ENCODE results near the gene MARCHF9.
"Not testable (repeated sequence)": the region's sequence is repeated elsewhere in the genome, so short reads cannot be mapped to it uniquely, and the experiment has no call there.

The MARCHF9 gene

GRCh38 chr12:57720606-57721595 is 34.0 kb upstream of the MARCHF9 start:
- no peak for DNase-seq (ENCODE audit: low spot score in 2 of 2)
- in situ Hi-C loops (cut with MboI; ENCODE audit: low sequenced_read_pairs) = no loop called here

GRCh38 chr12:57721846-57722608 is 32.9 kb upstream of the MARCHF9 start:
- H3K4me1 ChIP-seq; DNase-seq (ENCODE audit: low spot score in 2 of 2); H3K27me3 ChIP-seq (ENCODE audit: low read depth); in situ Hi-C loops (cut with MboI; ENCODE audit: low sequenced_read_pairs); H3K4me3 ChIP-seq; H3K9me3 ChIP-seq: not testable (repeated sequence)
- peaks cover 13% of the 10 kb centered on the region for H3K36me3 ChIP-seq (replicated peaks)

More at GRCh38 chr12:57720606-57721595, 34.0 kb upstream of the MARCHF9 start:
- Histone ChIP-seq H3K4me1 (no peaks in the 10 kb centered on the region), H3K27me3 (ENCODE audit: low read depth) (no peaks in the 10 kb centered on the region), H3K36me3 (replicated peaks) (peaks cover 18% of the 10 kb centered on the region), H3K9me3 (no peaks in the 10 kb centered on the region), H3K4me3 (no peak overlapping the region)

GRCh38 chr12:57722716-57723629 is 31.9 kb upstream of the MARCHF9 start:
- DNase-seq (ENCODE audit: low spot score in 2 of 2) = no peak
- no peaks in the 10 kb centered on the region for H3K27me3 ChIP-seq (ENCODE audit: low read depth)

GRCh38 chr12:57723630-57723962 is 31.3 kb upstream of the MARCHF9 start:
- no peak for DNase-seq (ENCODE audit: low spot score in 2 of 2)
- no peak overlapping the region for H3K4me3 ChIP-seq
- H3K27me3 ChIP-seq (ENCODE audit: low read depth) = no peaks in the 10 kb centered on the region
- in situ Hi-C loops (cut with MboI; ENCODE audit: low sequenced_read_pairs) = no loop called here
- no peaks in the 10 kb centered on the region for H3K4me1 ChIP-seq
- peaks cover 5% of the 10 kb centered on the region for H3K36me3 ChIP-seq (replicated peaks)
- no peaks in the 10 kb centered on the region for H3K9me3 ChIP-seq

More at GRCh38 chr12:57722716-57723629, 31.9 kb upstream of the MARCHF9 start:
- Histone ChIP-seq H3K4me1 (no peaks in the 10 kb centered on the region), H3K4me3 (no peak overlapping the region), H3K36me3 (replicated peaks) (peaks cover 11% of the 10 kb centered on the region), H3K9me3 (no peaks in the 10 kb centered on the region)
- in situ Hi-C loops (cut with MboI; ENCODE audit: low sequenced_read_pairs) = no loop called here

- Histone ChIP-seq H3K4me1 (no peaks in the 10 kb centered on the region), H3K36me3 (replicated peaks) (peaks cover under 1% of the 10 kb centered on the region; the same call in 1 of the 2 replicates), H3K9me3 (no peaks in the 10 kb centered on the region), H3K27me3 (ENCODE audit: low read depth) (no peaks in the 10 kb centered on the region), H3K4me3 (no peak overlapping the region)
- in situ Hi-C loops (cut with MboI; ENCODE audit: low sequenced_read_pairs) = no loop called here
- DNase-seq (ENCODE audit: low spot score in 2 of 2) = no peak
Observed at GRCh38 chr12:57724003-57724935, 30.6 kb upstream of the MARCHF9 start.

- Histone ChIP-seq H3K4me3 (no peak overlapping the region), H3K9me3 (no peaks in the 10 kb centered on the region), H3K4me1 (no peaks in the 10 kb centered on the region), H3K27me3 (ENCODE audit: low read depth) (no peaks in the 10 kb centered on the region), H3K36me3 (replicated peaks) (no peaks in the 10 kb centered on the region)
- in situ Hi-C loops (cut with MboI; ENCODE audit: low sequenced_read_pairs) = no loop called here
- no peak for DNase-seq (ENCODE audit: low spot score in 2 of 2)
Observed at GRCh38 chr12:57724936-57725740, 29.8 kb upstream of the MARCHF9 start.

- no peaks in the 10 kb centered on the region for H3K9me3 ChIP-seq
- H3K27me3 ChIP-seq (ENCODE audit: low read depth) = no peaks in the 10 kb centered on the region
- no peaks in the 10 kb centered on the region for H3K4me1 ChIP-seq
- no peaks in the 10 kb centered on the region for H3K36me3 ChIP-seq (replicated peaks)
- H3K4me3 ChIP-seq = no peak overlapping the region
- DNase-seq (ENCODE audit: low spot score in 2 of 2) = no peak
- in situ Hi-C loops (cut with MboI; ENCODE audit: low sequenced_read_pairs) = no loop called here
Observed at GRCh38 chr12:57725851-57726150, 29.1 kb upstream of the MARCHF9 start.

- in situ Hi-C loops (cut with MboI; ENCODE audit: low sequenced_read_pairs) = no loop called here
- DNase-seq (ENCODE audit: low spot score in 2 of 2) = no peak
- Histone ChIP-seq H3K9me3 (no peaks in the 10 kb centered on the region), H3K27me3 (ENCODE audit: low read depth) (no peaks in the 10 kb centered on the region), H3K36me3 (replicated peaks) (no peaks in the 10 kb centered on the region), H3K4me1 (no peaks in the 10 kb centered on the region), H3K4me3 (no peak overlapping the region)
Observed at GRCh38 chr12:57726151-57726883, 28.6 kb upstream of the MARCHF9 start.

GRCh38 chr12:57726884-57727757 is 27.8 kb upstream of the MARCHF9 start:
- DNase-seq (ENCODE audit: low spot score in 2 of 2) = no peak
- H3K4me3 ChIP-seq = no peak overlapping the region
- in situ Hi-C loops (cut with MboI; ENCODE audit: low sequenced_read_pairs) = no loop called here
- no peaks in the 10 kb centered on the region for H3K4me1 ChIP-seq
- H3K36me3 ChIP-seq (replicated peaks) = no peaks in the 10 kb centered on the region
- no peaks in the 10 kb centered on the region; the same call in 1 of the 2 replicates for H3K27me3 ChIP-seq (ENCODE audit: low read depth)
- H3K9me3 ChIP-seq = no peaks in the 10 kb centered on the region

GRCh38 chr12:57727758-57728395 is 27.0 kb upstream of the MARCHF9 start:
- H3K36me3 ChIP-seq (replicated peaks) = no peaks in the 10 kb centered on the region
- H3K27me3 ChIP-seq (ENCODE audit: low read depth) = no peaks in the 10 kb centered on the region; the same call in 1 of the 2 replicates
- H3K4me1 ChIP-seq = no peaks in the 10 kb centered on the region
- in situ Hi-C loops (cut with MboI; ENCODE audit: low sequenced_read_pairs) = no loop called here
- H3K9me3 ChIP-seq = no peaks in the 10 kb centered on the region
- no peak overlapping the region for H3K4me3 ChIP-seq
- DNase-seq (ENCODE audit: low spot score in 2 of 2) = no peak
